Brain microvascular endothelial cell (primary cell): Measurements from ENCODE around the gene NEDD9.

Experiments used
- DNase-seq: peaks from one replicate; pipeline ENCODE4 v3.0.0-alpha.2; 2020
- H3K27ac ChIP-seq: fragments of 250-450 bp; sonication (Bioruptor Pico); 2 replicates; pipeline ENCODE4 v1.5.1; 2020; ENCODE audit warnings: mild to moderate bottlenecking, moderate library complexity
- H3K27me3 ChIP-seq: fragments of 250-450 bp; sonication (Bioruptor Pico); replicated peaks from 2 replicates; pipeline ENCODE4 v1.5.1; 2020; ENCODE audit warnings: mild to moderate bottlenecking
- H3K36me3 ChIP-seq: fragments of 250-450 bp; sonication (Bioruptor Pico); replicated peaks from 2 replicates; pipeline ENCODE4 v1.5.1; 2020; ENCODE audit warnings: mild to moderate bottlenecking
- H3K4me3 ChIP-seq: 2 replicates; pipeline ENCODE4 v1.5.1; 2011; ENCODE audit warnings: low read depth, mild to moderate bottlenecking, control low read depth, low read length, moderate library complexity
- CTCF ChIP-seq: IDR thresholded peaks from 2 replicates; pipeline ENCODE4 v1.5.1; 2011; ENCODE audit warnings: low read depth, mild to moderate bottlenecking, moderate library complexity, low read length, control low read depth, inconsistent platforms; ENCODE audit errors: missing control alignments
- in situ Hi-C: cut with HindIII; loops from 2 replicates; pipeline ENCODE4 v1.10.0; 2017; ENCODE audit warnings: low sequenced_read_pairs, low pct_ligation_motif_present

Gene NEDD9

DNA sequence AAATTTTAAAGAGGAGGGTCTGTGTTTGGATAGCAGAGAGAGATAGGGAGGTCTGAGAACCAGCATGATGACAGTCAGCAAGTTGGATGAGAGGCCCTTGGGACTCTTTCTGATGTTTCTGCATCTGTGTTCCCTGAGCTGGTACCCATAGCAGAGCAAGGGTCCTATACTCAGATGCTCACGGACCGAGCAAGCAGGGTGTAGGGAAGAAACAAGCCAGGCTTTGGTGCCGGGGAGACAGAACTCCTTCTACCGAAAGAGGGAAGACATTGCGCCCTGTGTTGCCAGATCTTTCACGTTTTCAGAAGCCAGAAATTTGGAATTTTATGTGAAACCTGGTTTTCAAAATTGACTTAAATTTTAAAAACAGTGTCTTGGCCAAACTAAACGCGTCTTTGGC lies 34.6 kb downstream of the NEDD9 start:
- Histone ChIP-seq H3K27me3 (no peaks in the 10 kb centered on the region), H3K36me3 (peaks cover 5% of the 10 kb centered on the region), H3K27ac (peak overlapping the region; percentile 88), H3K4me3 (no peak overlapping the region)
- in situ Hi-C loops = no loop called here
- no peak for TF ChIP-seq CTCF
- DNase-seq = no peak

DNA sequence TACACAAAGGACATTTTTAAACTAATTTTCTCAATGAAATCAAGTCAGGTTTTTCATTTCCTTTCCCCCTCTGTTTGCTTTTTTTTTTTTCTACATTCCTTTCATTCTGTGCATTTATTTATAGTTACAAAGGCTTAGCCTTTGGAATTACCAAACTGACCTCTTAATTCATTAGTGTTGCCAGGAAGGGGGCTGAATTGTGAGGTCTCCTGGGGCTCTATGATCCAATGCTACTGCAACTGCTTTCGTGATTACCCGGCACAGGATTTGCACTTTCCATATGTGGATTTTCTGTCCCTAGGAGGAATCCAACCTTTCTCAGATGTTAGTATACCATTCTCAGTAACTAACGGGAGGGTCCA lies 35.3 kb downstream of the NEDD9 start:
- no peak overlapping the region for H3K4me3 ChIP-seq
- no peaks in the 10 kb centered on the region for H3K27me3 ChIP-seq
- in situ Hi-C loops = no loop called here
- peaks cover 5% of the 10 kb centered on the region for H3K36me3 ChIP-seq
- no peak for TF ChIP-seq CTCF
- peak; percentile 82 for DNase-seq
- H3K27ac ChIP-seq = peak overlapping the region; percentile 88

GRCh38 chr6:11196511-11197174 lies 35.8 kb downstream of the NEDD9 start:
- Histone ChIP-seq H3K27ac (peak overlapping the region; percentile 88), H3K36me3 (peaks cover 5% of the 10 kb centered on the region), H3K4me3 (peak overlapping the region; percentile 6), H3K27me3 (no peaks in the 10 kb centered on the region)
- in situ Hi-C loops = no loop called here
- no peak for TF ChIP-seq CTCF
- DNase-seq = peak; percentile 79

- in situ Hi-C loops = no loop called here
- H3K27ac ChIP-seq = peak overlapping the region; percentile 88
- H3K4me3 ChIP-seq = peak overlapping the region; percentile 24
- TF ChIP-seq CTCF = peak; percentile 6
- peaks cover 12% of the 10 kb centered on the region for H3K36me3 ChIP-seq
- no peaks in the 10 kb centered on the region for H3K27me3 ChIP-seq
- peak; percentile 90 for DNase-seq
Observed at GRCh38 chr6:11194356-11195218, 37.9 kb downstream of the NEDD9 start.

DNA sequence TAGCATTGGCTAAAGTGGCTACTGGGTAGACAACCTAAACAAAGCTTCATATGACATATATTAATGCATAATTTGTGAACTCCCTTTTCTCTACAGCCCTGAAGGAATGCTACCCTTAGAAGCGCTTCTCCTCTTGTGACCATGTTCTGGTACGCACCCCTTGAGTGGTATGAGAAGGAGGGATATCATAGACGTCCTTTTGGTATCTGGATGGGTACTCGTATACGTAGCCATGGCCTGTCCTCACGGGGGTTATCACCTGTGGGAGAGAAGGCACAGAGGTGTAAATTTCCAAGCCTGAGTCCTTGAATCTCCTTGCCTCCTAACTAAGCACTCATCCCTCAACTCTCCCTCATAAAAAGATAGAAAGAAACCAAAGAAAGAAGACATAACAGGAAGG lies 39.0 kb downstream of the NEDD9 start:
- Histone ChIP-seq H3K4me3 (no peak overlapping the region), H3K27me3 (no peaks in the 10 kb centered on the region), H3K36me3 (peaks cover 18% of the 10 kb centered on the region), H3K27ac (peak overlapping the region; percentile 88)
- in situ Hi-C loops = no loop called here
- no peak for DNase-seq
- TF ChIP-seq CTCF = no peak
